HG03039 (cell line): ENCODE data around the gene RNF141.

Experiments
- ATAC-seq: cut with Tn5 transposase; IDR thresholded peaks from one replicate; pipeline ENCODE4 v1.9.1; 2021; ENCODE audit warnings: mild to moderate bottlenecking, moderate library complexity; ENCODE audit not compliant: unreplicated experiment

Gene RNF141

DNA sequence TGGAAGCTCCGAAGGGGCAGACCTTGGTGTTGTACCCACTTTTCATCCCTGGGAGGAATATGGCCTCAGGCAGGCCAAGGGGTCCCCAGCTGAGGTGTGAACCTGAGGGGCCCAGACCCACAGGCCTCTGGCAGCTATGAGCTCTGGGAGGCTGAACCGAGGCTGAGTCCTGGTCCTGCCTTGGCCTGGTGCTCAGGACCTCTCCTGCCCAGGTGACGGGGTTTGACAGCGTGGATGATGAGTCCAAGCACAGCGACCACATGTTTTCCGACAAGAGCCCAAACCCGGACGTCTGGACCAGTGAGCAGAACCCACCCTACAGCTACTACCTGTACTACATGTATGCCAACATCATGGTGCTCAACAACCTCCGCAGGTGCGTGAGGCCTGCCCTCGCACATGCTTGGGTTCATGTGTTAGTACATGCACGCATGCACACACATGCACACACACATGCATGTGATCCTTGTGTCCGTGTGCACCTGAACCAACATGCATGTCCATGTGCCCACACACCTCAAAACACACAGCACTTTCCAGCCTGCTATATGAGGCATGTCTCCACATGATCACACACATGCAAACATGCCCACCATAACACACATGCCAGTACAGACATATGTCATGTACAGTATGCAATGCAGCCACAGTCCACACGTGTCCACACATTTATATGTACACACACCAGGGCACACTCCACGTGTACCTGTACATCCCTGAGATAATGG lies 40.9 kb downstream of the RNF141 start:
- ATAC-seq, result no peak

DNA sequence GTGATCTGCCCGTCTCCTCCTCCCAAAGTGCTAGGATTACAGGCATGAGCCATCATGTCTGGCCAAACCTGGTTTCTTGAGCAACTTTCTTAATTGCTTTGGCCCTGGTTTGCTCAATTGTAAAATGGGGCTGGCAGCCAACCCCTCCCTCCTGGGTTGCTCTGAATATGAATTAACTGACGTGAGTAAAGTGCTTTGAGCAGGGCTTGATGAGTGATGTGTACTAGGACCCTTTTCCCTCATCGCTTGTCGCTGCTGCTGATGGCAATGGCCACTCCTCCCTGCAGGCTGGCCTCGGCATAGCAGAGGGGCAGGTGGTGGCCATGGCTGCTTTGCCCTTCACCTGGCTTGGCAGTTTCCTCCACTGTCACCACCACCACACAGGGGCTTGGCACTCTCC lies 41.5 kb downstream of the RNF141 start:
- no peak for ATAC-seq

DNA sequence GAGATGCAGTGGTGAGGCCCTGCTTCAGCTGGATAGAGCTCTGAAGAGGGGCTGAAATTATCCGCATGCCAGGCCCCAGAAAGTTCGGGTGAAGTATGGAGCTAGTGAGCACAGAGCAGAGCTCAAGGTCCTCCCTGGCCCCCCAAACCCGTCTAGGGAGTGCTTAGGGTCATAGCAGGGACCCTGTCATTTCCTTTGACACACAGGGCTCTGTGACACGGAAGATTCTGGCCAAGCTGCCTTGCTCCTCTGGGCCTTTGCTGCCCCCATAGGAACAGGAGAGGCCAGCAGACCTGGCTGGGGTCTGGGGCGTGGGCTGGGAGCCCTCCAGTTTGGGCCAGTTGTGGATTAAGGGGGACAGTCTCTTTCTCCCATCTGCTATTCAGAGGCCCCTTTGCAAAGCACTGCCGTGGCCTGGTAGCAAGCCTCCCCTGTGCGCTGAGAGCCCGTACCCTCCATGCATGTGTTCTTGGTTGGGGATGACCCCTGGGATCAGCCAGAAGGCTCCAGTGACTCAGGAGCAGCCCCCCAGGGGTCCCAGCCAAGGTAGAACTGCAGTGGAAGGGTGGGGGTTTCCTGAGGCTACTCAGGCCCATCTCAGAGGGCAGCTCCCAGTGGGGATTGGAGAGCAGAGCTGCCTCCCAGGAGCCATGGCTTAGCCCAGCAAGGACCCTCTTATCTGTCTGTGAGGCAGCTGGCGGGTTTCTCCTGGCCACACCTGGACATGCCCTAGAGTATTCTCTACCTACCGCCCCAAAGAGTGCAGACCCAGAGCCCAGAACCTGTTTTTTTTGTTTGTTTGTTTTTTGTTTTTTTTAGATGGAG lies 42.3 kb downstream of the RNF141 start:
- ATAC-seq, result no peak

DNA sequence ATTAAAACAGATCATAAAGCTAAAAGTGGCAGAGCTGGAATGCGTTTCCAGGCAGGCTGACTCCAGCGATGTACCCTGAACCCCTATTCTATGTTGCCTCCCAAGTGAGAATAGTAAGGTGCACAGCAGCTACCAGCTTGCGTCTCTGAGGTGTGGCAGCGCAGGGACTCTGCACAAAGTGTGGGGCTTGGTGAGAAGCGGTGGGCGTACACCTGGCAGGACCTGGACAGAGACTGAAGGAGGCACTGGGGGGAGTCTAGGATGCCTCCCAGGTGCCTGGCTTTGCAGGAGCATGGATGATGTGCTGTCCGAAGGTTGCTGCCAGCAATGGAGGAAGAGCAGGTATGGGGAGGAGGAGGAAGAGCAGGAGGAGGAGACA lies 43.0 kb downstream of the RNF141 start:
- no peak for ATAC-seq

DNA sequence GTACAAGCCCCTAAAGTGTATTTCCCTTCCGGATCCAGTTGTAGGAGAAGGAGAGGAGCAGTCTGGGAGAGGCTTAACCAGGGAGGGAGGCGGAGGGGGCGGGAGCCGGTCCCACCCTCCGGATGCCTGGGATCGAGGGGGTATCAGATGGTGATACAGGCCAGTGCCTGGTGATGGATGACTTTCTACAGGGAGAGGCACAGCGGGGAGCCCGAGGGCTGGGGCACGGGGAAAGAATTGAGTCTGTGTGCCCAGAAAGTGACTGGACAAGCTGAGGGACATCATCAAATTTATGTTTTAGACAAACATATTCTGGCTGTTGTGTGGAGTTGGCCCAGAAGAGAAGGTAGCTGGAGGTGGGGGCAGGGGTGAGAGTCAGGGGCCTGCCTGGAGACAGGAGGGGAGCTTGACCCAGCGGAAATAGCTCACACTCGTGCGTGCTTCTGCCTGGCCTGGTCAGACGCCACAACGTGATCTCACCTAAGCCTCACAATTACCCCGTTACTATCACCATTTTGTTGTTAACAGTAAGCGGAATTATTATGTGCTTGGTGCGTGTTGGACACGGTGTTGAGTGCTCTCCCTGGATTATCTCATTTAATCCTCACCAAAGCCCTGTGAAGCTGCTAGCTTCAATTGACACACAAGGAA lies 43.5 kb downstream of the RNF141 start:
- no peak for ATAC-seq

DNA sequence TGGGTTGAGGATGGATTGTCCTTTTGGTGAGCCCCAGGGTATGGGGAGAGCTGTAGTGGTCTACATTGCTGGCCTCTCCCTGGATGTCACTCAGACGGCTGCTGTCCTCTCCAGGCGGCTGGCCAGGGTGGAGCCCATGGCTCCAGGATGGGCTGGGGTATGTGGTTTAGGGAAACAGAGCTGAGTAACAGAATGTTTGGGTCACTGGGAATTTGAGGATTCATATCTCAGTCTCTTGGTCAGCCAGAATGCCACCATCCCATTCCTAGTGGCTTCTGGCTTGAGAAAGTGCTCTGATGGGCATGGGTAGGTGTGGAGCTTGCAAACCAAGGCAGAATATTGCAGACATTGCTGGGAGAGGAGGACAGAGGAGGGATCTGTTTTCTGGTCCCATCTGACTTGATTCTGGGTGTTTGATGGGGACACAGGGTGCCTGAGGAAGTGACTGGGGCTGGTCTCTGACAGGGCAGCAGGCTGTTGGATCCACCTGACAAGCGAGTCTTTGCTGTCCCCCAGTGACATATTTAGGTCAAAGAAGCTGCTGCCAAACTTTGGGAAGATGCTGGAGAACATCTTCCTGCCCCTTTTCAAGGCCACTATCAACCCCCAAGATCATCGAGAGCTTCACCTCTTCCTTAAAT lies 44.6 kb downstream of the RNF141 start:
- no peak for ATAC-seq

DNA sequence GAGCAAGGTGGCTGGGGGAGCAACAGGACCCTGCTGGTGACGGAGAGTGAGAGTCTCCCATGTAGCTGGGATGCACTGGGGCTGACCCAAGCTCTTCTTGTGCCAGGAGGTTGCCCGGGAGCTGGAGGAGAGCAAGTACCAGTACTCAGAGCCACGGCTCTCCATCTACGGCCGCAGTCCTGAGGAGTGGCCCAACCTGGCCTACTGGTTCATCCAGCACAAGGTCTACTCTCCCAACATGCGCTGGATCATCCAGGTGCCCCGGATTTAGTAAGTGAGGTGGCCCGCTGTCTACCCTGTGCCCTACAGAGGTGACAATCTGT lies 45.6 kb downstream of the RNF141 start:
- ATAC-seq, result no peak

DNA sequence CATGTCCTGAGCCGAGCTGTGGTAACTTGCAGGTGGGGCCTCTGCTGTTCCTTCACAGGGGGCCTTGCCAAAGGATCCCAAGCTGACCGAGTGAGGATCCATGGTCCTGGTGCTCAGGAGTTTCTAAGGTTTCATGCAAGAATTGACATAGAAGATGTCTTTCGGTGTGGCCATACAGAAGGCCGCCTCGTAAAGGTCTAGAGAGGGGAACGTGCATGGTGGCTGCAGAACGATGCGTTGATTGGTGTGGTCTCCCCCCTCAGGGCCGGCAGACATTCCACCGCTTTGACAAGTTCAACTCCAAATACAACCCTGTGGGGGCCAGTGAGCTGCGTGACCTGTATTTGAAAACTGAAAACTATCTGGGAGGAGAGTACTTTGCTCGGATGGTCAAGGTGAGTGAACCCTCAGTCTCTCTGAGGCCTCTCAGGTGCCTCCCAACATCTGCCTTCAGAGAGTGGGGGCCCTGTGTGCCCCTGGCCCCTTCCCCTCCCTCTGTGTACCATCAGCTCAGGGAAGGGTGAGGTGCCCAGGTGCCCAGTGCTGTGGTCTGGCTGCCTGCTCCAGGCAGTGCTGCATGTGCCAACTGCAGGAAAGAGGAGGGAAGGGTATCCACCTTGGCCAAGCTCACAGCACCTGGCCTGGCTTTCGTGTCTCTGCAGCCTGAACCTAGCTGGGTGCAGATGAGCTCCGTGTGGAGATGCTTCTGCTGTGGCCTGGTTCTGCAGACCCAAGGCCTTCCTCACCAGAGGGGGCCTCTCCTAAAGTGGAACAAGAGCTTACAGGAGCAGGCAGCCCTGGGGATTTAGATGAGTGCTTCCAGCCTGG lies 46.1 kb downstream of the RNF141 start:
- no peak for ATAC-seq

DNA sequence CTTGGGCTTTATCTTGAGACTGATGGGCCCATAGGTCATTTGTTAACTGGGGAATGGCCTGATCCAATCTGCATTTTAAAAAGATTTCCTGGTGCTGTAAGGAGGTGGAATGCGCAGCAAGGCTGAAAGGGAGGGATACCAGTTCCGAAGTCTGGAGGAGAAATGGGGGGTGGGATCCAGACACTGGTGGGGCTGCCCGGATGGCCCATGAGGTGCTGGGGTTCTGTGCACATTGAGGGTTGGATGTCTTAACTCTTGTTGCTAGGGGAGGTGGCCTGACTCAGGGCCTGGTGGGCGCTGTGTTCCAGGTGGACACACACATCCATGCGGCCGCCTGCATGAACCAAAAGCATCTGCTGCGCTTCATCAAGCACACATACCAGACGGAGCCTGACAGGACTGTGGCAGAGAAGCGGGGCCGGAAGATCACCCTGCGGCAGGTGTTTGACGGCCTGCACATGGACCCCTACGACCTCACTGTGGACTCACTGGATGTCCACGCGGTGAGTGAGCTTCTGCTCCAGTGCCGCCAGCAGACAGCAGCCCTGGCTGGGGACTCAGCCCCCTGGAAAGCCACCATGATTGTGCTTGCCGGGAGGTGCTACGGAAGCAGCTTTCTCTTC lies 47.8 kb downstream of the RNF141 start:
- no peak for ATAC-seq

DNA sequence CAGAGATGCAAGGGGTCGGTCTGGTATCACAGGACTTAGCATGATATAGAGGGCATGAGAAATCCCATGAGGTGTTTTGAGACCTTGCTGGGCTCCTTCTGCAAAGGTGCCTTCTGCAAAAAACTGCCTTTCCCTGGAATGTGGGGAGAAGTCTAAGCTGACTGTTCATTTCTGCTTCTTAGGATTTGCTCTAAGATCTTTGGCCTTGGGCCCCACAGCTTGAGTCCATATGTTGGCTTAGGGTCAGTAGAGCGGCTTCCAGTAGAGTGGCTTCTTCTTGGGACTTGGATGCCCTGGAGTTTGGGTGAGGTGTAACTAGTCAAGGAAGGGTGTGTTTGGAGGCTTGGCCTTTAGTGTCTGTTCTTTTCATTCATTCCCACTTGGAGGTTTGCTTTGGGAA lies 48.9 kb downstream of the RNF141 start:
- ATAC-seq, result no peak

- no peak for ATAC-seq
Observed at GRCh38 chr11:10490398-10491241, 50.4 kb downstream of the RNF141 start.

DNA sequence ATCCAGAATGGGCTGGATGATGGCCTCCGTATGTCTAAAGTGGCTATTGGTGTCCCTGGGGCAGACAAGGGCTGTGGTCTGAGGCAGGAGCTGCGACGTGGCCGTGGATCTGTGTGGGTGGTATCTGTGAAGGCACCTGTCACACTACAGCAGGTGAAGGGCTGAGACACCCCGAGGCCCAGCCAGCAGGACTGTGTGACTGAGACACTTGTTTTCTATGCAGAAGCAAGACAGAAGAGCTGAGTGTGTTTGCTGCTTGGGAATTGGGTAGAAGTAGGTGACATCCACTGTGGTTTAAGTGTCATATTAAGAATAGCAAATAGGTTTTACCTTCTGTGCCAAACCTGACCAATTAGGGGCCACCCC lies 51.0 kb downstream of the RNF141 start:
- ATAC-seq, result no peak

DNA sequence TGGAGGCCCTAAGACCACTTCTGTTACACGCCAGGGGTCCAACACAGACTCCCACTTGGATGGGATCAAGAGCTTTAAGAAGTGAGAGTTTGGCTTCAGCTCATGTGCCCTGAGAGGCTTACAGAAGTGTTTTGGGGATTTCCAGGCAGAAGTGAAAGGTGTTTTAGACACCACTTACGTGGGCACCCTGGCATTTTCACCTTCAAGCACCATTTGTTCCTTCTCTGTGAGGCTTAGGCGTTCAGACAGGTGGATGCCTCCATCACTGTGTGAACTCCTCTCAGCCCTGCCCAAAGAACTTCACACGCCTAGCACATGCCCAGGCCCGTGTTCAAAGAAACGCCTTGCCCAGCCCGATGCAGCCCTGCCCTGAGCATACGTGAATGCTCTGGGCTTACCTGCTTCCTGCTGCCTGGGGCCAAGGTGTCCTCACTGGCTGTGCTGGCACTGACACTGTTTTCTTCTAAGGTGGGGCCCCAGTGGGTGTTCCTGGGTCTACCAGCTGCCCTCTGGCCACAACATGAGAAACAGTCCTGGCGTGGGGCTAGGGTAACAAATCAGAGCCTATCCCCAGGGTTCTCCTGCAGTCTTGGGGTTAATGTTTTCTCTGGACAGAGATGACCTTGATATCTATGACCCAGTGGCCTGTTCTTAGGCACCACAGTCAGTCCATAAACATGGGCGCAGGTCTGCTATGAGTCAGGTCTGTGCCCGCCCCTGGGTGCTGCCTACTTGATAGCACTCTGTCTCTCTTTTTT lies 51.9 kb downstream of the RNF141 start:
- ATAC-seq, result no peak

GRCh38 chr11:10488121-10488933 lies 52.7 kb downstream of the RNF141 start:
- no peak for ATAC-seq

DNA sequence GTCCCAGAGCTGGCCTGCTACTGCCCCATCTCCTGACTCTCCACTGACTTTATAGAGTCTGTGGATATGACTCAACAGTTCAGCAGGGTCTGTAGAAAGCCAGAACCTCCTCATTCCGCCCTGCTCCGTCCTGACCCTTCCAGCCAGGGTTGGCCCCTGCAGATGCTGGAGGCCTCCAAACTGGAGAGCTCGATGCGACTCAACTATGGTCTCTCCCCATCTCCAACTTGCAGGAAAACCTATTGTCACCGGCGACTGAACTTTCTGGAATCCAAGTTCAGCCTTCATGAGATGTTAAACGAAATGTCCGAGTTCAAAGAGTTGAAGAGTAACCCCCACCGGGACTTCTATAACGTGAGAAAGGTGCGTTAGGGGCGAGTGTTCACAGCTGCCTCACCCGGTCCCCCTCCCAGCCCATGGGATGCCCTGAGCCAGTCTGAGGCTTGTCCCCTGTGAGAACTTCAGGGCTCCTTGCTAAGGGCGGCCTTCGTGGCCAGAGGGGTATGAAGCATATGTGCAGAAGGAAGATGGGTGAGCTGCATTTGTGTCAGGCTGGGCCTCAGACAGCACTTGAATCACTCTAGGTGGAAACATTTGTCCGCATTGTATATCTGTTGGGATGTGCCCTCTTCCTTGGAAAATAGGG lies 53.9 kb downstream of the RNF141 start:
- ATAC-seq, result no peak

DNA sequence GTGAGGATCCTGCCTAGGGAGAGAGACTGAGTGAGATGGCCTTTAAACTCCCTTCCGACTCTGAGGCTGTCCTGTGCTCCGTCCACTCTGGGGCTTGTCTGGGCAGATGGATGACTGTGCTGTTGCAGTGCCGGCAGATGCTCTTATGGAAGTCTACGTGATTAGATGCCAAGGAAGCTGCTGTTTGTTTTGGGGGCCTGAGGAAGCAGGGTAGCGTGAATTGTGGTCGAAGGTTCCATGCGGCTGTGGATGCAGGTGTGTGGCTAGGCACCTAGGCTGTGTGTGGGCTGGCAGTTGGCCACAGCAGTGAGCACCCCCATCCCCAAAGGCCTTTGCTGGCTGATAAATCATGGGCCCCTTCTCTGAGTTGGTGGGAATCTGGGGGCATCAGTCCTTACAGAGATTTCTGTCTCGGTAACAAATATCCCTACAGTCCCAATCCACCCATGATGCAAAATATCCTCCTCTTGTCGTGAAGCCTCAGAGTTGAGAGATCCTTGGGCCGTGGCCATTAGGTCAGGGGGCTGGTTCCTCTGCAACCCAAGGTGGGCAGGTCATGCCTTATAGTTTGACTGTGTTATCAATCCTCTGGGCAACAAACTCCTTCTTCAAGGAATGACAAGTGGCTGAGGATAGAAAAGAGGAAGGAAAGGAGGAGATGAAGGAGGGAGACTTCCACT lies 54.7 kb downstream of the RNF141 start:
- no peak for ATAC-seq

- ATAC-seq, result no peak
Observed at GRCh38 chr11:10485646-10486045, 55.3 kb downstream of the RNF141 start.
